HT-29 (cell line): Measurements from ENCODE around the gene PRSS1. TPM values are rescaled to one million over a fixed set of nuclear protein-coding genes. Genes with fewer than 3 reads are reported as not detected.
A peak's percentile ranks its signal among the peaks of the same experiment; 100 is the strongest.
"Not testable (repeated sequence)": the region's sequence is repeated elsewhere in the genome, so short reads cannot be mapped to it uniquely, and the experiment has no call there.

Experiments used
- DNase-seq: peaks from one replicate; pipeline ENCODE4 v3.0.0-alpha.2; 2015; ENCODE audit warnings: low spot score
- total RNA-seq: library from RNA; depleted of rRNA; stranded (reverse); fragments of >200 nt; shearing (Covaris generic); gene quantifications from 2 replicates; pipeline ENCODE4 v1.2.3, GENCODE V29; 2014; rRNA removed

PRSS1 gene
- total RNA-seq, result 3.2 and 3.3 TPM in 2 replicates

DNA sequence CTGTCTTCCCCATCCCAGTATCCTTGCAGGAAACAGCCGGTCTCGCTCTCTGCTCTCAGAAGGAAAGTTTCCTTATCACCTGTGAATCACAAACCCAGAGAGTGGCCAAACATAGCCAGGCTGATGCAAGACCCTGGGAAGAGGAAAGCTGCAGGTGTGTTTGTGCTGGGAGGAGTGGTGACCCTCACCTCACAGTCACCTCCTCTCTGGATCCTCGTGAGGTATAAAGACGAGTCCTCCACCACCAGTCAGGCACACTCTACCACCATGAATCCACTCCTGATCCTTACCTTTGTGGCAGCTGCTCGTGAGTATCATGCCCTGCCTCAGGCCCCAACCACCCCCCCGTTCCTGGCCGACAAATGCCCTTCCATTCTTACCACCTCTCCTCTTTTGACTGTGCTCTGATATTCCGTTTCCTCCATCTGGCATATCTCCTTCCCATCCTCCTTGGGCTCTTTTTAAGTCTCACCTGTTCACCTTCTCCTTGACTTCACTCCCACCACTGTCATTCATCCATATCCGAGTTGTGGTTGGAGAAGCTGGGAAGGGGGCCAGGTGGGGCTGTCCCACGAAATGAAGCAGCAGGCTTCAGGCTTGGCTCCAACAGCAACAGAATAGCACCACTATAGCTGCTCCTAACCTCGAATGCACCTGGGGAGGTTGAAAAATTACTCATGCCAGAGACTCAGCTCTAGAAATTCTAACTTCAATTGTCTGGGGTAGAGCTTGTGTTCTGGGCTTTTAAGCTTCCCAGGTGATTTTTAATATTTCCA lies at the start of gene PRSS1:
PRSS1 (plus strand) TSS at position 255 of the 776 bp plus-strand sequence; CDS start at position 268, 13 bp downstream.
- no peak for DNase-seq

DNA sequence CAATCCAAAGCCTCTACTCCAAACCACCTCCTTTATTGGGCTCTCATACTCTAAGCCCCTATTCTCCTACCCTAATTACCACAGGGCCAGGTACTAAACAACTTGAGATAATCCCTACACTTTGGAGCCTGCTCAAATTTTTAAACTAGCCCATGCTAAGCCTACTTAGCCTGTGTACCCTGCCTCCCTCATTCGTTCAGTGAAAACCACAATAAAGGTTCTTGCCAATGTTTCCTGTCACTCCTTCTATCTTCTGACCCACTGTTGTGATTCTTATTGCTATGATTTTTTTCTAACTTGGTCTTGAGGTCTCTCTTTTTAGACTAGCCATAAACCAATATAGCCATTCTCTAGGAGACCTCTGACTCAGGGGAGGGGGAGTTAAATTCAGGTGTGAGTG lies 48.3 kb upstream of the PRSS1 start:
- DNase-seq, result not testable (repeated sequence)

DNA sequence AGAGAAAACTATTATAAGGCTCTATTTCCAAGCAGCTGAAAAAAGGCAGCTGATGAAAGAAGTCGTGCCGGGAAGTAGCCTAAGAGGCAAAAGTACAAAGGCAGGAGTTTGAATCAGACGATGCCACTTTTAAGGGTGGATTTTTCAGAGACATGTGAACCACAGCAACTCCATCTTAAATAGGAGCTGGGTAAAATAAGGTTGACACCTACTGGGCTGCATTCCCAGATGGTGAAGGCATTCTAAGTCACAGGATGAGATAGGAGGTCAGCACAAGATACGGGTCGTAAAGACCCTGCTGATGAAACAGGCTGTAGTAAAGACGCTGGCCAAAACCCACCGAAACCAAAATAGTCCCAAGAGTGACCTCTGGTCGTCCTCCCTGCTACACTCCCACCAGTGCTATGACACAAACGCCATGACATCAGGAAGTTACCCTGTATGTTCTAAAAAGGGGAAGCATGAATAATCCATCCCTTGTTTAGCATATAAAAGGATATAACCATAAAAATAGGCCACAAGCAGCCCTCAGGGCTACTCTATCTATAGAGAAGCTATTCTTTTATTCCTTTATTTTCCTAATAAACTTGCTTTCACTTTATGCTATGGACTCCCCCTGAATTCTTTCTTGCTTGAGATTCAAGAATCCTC lies 45.5 kb upstream of the PRSS1 start:
- no peak for DNase-seq

DNA sequence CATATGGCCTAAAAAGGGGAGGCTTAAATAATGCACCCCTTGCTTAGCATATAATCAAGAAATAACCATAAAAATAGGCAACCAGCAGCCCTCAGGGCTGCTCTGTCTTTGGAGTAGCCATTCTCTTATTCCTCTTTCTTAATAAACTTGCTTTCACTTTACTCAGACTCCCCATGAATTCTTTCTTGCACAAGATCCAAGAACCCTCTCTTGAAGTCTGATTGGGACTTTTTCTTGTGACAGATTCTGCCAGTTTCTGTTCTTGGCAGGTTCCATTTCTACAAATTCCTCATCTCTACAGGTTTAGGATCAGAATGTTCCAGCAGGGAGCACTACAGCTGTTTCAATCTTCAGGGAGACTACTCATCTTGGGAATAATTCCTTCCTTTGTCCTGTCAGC lies 40.5 kb upstream of the PRSS1 start:
- not testable (repeated sequence) for DNase-seq

DNA sequence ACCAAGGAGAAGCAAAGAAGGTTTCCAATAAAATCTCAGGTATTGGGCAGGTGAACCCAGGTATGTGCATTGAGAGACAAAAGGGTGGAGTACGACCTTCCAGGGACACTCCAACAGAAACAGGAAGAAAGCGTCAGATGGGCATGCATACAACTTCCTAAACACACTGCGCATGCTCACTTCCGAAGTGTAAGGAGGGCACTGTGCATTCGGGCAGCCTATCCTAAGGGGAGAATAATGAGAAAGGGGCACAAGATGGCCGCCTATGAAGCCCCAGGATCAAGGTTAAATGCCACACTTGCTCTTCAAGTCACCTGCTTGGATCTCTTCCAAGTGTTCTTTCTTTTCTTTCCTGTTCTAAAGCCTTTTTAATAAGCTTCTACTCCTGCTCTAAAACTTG lies 39.4 kb upstream of the PRSS1 start:
- no peak for DNase-seq

DNA sequence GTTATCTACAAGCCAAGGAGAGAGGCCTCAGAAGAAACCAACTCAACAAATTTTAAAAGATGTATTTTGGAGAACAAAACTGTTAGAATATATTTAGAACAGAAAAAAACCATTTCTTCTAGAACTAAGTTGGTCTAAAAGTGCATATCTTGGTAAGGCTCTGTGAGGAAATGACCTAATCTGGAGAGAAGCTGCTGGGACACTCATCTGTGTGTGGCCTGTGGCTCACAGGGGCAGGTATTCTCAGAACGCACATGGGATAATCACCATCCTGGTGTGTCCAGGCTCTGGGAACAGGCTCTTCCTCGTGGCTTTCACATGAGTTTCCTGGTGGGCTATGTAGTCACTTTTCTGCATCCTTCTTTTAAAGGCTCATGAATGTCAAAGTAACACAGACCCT lies 38.1 kb upstream of the PRSS1 start:
- no peak for DNase-seq

DNA sequence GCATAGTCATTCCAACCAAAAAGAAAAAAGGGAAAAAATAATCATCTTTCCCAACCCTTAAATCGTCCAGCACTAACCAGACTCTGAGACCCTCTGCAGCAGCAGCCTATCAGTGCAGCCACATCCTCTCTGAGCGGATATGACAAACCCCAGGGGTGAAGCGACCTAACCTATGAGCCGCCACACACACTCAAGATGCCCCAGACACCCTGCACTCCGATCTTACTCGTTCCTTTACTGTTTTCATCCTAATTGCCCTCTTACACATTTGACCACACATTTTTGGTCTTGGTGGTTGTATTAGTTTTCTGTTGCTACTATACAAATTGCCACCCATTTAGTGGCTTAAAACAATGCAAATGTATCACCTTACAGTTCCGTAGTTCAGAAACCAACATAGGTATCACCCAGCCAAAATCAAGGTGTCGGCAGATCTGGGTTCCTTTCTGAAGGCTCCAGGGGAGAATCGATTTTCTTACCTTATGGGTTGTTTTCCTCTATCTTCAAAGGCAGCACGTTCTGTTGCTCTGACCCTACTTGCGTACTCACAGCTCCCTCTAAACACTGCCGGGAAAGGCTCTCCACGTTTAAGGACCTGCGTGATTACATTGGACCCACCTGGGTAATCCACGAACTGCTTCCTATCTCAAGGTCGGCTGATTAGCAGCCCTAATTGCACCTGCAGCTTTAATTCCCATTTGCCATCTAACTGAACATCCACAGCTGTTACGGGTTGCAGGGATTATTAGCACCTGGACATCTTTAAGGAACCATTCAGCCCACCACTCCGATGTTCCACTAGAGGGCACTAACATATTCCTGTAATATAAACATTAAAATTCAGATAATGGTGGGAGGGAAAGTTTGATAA lies 37.3 kb upstream of the PRSS1 start:
- peak; percentile 61 for DNase-seq

DNA sequence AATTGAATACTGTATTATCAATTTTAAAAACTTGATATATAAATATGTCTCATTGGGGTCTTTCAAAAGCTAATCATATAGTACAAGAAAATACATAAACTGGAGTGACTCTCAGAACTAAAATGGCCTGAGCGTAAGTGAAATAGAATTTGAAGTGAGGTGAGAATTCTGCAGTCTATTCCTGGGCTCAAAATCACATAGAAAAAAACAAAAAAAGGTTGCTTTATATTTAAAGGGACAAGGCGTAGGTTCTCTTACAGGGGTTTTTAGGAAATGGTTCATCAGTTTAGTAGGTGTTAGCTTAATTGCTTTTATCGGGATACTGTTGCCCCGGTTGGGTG lies 36.7 kb upstream of the PRSS1 start:
- no peak for DNase-seq

DNA sequence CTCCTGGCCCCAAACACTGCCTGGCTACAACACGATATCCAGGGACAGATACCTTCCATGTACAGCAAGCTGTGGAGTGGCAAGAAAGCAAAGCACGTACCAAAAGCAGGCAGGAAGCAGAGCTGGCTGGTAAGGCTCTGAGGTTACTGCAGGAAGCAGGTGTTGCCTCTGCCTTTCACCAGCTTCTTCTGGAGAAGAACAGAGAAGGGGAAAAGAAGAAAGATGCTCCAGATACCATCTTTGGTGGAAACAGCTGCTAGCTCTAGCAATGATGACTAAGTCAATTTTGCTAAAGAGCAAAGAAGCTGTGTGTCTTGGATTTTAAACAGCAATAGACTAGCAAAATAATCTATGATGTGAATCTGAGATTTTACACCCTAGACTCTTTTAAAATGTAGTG lies 34.9 kb upstream of the PRSS1 start:
- DNase-seq, result no peak

DNA sequence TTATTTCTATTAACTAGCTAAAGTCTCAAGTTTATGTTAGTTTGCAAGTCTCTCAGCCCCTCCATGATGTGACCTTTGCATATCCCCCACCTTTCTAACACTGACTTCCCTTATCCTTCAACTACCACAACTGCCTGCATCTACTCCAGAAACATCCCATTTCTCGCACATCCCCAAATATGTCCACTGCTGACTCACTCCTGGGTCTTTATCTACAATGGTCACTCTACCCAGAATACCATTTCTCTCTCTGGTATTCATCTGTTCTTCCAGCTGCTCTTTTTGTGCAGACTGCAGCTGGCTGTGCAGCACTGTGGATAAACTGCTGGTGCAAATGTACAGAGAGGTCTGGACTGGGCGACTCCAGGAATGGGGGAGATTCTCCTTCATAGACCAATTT lies 32.7 kb upstream of the PRSS1 start:
- no peak for DNase-seq

DNA sequence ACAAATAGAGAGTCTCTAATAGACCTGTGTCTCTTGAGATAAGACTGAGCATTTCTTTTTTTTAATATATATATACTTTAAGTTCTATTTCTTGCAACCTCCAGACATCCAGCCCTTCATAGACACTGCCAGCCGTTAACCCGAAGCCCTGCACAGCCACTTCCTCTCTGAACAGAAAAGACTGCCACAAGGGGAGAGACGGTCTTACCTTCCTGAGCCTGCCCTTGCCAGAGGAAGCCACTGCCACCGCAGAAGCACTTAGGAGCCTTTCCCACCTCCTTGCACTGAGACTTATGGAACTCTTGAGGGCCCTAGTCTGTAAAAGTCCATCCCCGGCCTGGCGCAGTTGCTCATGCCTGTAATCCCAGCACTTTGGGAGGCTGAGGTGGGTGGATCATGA lies 31.8 kb upstream of the PRSS1 start:
- no peak for DNase-seq

DNA sequence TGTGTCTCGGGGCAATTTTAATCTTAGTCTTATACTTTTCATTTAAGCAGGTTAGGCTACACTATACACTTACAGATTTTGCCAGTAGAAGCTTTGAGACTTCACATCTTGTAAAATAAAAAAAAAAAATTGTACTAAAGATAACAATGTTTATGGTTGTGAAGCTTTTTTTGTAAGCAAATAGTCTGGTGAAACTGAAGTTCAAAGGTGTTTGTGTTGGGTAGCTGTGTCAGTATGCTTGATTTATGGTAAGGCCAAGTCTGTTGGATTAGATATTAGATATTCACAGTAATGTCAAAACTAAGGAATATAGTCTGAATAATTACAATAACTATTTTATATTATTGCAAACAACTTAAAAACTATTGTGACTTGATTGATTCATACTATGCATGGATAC lies 31.0 kb upstream of the PRSS1 start:
- DNase-seq, result no peak

DNA sequence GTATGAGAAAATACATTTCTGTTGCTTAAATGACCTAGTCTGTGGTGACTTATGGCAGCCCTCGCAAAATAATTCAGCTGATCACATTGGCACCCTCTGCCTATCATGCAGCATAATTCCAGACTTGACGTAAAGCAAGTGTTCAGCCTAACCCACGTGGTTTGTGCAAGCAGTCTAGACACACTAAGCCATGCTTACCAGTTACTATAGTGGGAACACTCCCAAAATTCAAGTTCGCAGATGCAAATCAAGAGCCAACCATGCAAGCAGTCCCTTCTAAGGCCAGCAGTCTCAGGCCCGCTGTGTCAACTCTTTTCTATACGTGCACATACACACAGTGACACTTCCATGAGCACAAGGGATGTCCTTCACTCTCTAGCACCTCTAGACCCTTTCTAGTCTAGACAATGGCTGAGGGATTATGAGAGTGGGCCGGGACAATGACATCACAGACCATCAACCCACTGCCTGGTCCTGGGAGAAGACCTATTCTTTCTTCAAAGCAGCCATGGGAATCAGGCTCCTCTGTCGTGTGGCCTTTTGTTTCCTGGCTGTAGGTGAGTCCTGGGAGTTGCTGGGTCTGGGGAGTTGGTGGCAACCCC lies 29.0 kb upstream of the PRSS1 start:
- no peak for DNase-seq

DNA sequence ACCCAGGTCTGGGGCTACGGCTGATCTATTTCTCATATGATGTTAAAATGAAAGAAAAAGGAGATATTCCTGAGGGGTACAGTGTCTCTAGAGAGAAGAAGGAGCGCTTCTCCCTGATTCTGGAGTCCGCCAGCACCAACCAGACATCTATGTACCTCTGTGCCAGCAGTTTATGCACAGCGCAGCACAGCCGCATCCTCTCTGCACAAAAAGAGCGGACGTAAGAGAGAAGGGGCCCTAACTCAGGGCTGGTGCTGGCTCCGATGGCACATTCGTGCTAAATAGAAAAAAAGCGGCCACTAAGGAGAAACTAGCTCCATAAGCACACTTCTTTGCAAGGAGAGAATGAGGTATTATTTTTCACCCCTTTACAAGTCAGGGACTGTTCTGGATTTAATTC lies 28.3 kb upstream of the PRSS1 start:
- no peak for DNase-seq

DNA sequence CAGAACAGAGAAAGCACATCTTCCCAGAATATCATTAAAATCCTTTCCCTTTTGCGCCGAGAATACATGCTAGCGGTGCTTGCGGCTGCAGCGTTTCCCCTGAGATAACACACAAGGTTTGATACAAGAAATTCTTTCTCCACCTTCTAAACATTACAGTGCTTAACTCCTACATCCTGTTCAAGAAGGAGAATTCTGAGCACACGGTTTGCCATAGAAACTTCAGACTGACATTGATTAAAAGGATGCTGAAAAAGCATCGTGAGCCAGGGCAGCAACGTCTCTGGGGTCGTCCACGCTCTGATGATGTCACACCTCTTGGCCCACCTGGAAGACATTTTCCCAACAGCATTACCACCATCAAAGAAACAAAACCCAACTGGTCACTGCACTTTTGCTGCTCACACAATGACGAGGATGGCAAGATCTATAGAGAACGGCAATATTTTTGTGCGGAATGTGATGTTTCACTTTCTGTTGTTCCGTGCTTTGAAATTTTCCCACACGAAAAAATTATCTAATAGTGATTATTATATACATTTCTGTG lies 27.0 kb upstream of the PRSS1 start:
- no peak for DNase-seq

DNA sequence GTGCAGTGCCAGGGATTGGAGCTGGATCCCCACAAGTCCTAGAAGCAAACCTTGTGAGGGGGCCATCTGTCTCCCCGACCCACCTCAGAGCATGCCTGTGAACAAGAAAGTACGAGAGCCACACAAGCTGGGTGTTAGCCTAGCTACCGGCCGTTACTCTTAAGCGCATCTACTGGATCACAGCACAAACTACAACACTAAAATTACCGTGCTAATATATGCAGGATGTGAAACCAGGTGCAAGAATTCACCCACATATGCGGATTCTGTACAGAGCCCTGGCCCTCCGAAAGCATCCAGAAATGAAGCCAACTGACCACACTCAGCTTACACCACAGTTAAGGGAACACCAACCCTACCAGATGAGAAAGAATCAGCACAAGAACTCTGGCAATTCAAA lies 16.0 kb upstream of the PRSS1 start:
- no peak for DNase-seq

DNA sequence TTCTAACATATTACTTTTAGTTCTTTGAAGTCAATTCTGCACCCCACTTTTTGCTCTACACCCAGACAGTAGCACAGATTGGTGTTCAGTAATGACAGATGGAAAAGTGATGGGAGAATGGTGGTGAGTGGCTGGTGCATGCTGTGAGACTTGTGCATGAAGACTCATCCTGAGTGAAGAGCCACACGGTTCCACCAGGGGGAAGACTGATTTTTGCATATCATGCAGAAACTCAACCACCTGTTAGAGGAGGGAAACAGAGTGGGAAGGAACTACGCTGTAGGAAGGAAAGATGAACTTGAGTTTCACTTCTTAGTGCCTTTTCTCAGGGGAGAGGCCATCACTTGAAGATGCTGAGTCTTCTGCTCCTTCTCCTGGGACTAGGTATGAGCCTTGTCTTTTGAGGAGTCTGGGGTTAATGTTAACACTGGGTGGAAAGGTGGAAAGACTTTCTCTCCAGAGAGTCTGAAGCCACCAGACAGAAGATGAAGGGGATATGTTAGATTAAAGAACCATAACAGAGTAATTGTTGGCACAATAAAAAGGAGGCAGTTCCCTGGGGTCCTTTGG lies 9.3 kb upstream of the PRSS1 start:
- DNase-seq, result peak; percentile 36

DNA sequence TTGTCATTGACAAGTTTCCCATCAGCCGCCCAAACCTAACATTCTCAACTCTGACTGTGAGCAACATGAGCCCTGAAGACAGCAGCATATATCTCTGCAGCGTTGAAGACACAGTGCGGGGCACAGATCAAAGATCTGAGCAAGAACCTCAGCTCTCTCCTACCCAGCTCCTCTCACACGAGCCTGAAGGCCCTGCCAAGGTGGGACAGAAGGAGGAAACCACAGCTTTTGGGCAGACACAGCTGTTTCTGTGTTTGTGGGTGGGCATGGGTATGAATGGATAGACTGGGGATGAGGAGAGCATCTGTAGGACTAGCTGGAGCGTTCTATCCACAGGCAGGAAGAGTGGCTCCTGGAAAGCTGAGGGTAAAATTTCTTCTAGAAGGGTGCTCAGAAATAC lies 8.5 kb upstream of the PRSS1 start:
- no peak for DNase-seq

DNA sequence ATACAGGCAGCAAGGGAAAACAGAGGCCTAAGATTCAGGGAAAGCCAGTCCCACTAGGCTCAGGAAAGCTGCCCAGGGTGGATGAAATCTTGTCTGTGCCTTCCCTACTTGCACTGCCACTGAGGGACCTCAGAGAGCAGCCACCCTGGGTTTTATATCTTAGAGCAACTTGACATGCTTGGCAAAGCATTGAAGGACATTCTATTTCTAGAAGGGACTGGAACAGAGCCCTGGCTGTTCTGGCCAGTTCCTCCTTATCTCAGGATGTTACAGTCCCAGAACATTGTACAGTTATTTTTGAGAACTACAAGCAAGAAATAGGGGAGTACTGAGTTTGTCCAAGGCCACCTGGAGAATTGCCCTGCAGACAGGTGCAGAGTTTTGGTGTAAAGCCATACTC lies 7.3 kb upstream of the PRSS1 start:
- not testable (repeated sequence) for DNase-seq

DNA sequence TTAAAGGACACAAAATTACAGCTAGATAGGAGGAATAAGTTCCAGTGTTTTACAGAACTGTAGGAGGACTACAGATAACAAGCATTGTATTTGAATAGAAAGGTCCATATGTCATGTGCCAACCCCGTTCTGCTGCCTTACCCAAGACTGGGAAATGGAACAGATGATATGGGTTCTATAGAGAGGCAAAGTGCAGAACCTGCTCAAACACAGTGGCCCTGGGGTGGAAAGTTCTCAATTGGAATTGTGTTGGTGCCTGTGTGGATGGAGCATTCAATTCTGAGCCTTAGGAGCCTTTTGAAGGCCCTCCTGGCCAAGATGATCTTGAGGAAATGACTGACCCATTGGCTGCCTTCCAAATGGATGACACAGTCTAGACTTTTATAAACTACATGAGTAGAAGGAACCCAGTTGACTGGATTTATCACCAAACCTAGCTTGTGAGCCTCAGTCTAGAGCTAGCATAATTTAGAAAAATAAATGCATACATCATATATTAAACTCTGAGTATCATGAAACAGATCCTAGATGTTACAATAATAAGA lies 4.1 kb upstream of the PRSS1 start:
- no peak for DNase-seq

DNA sequence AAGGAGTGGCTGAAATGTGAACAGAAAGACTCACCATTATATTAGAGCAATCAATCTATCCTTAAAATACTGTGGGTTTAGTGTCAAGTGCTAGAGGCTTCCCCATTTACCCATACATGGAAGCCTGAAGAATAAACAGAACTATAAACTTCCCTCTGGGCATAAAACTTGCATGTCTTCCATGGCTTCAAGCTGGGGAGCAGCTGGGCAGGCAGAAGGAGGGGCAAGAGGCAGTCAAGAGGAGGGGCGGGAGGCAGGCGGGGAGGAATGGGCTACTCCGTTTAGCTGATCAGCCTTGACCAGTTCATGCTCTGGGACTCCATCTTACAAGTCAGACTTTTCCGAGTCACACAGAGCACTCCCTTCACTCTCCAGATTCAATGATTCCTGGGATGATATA lies 3.5 kb upstream of the PRSS1 start:
- DNase-seq, result no peak
